ENCODE results near the gene CRIP2.

DNA sequence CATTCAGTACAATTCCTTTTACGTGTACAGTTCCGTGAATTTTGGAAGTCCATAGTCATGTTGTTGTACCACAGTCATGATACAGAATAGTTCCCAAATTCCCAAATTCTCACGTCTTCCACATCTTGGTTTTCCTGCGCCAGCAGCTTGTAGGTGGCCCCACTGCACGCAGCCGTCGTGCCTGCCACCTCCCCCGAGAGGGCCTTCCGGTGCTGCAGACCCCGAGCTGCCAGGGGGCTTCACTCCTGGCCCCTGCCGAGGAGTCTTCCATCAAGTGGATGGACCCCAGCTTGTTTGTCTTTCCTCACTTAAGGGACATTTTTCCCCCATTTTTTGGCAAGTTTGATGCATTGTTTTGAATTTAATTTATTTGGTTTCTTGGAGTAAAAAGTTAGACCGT lies 38.2 kb upstream of the CRIP2 start:
- TF ChIP-seq EZH2 (IDR thresholded peaks at IDR 0.05; ENCODE audit: borderline replicate concordance, low read length): no peak
- TF ChIP-seq CTCF (IDR thresholded peaks at IDR 0.05; ENCODE audit: low read length): no peak
